GM21619 (cell line): ENCODE measurements around the gene CWH43.
"Not testable (repeated sequence)": the region's sequence is repeated elsewhere in the genome, so short reads cannot be mapped to it uniquely, and the experiment has no call there.

Source experiments
- ATAC-seq: cut with Tn5 transposase; IDR thresholded peaks from one replicate; pipeline ENCODE4 v1.9.1; 2021; ENCODE audit not compliant: unreplicated experiment

Gene CWH43

DNA sequence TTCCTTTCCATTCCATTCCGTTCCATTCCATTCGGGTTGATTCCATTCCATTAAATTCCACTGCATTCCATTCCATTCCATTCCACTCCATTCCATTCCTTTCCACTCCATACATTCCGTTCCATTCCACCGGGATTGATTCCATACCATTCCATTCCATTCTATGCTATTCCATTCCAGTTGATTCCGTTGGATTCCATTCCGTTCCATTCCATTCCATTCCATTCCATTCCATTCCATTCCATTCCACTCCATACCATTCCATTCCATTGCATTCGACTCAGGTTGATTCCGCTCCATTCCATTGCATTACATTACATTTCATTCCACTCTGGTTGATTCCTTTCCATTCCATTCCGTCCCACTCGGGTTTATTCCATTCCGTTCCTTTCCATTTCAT lies 110.1 kb downstream of the CWH43 start:
- not testable (repeated sequence) for ATAC-seq

DNA sequence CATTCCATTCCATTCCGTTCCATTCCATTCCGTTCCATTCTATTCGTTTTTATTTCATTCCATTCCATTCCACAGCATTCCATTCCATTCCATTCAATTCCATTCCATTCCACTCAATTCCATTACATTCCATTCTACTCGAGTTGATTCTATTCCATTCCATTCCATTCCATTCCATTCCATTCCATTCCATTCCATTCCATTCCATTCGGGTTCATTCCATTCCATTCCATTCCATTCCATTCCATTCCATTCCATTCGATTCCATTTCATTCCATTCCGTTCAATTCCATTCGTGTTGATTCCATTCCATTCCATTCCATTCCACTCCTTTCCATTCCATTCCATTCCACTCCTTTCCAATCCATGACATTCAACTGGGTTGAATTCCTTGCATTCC lies 110.6 kb downstream of the CWH43 start:
- ATAC-seq, result peak; percentile 30

DNA sequence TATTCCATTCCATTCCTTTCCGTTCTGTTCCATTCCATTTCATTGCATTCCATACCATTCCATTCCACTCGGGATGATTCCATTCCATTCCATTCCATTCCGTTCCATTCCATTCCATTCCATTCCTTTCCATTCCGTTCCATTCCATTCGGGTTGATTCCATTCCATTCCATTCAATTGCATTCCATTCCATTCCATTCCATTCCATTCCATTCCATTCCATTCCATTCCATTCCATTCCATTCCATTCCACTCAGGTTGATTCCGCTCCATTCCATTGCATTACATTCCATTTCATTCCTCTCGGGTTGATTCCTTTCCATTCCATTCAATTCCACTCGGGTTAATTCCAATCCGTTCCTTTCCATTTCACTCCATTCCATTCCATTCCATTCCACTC lies 111.0 kb downstream of the CWH43 start:
- ATAC-seq, result peak; percentile 33

DNA sequence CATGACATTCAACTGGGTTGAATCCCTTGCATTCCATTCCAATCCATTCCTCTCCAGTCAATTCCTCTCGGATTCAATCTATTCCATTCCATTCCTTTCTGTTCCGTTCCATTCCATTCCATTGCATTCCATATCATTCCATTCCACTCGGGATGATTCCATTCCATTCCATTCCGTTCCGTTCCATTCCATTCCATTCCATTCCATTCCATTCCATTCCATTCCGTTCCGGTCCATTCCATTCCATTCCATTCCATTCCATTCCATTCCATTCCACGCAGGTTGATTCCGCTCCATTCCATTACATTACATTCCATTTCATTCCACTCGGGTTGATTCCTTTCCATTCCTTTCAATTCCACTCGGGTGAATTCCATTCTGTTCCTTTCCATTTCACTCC lies 111.4 kb downstream of the CWH43 start:
- not testable (repeated sequence) for ATAC-seq

DNA sequence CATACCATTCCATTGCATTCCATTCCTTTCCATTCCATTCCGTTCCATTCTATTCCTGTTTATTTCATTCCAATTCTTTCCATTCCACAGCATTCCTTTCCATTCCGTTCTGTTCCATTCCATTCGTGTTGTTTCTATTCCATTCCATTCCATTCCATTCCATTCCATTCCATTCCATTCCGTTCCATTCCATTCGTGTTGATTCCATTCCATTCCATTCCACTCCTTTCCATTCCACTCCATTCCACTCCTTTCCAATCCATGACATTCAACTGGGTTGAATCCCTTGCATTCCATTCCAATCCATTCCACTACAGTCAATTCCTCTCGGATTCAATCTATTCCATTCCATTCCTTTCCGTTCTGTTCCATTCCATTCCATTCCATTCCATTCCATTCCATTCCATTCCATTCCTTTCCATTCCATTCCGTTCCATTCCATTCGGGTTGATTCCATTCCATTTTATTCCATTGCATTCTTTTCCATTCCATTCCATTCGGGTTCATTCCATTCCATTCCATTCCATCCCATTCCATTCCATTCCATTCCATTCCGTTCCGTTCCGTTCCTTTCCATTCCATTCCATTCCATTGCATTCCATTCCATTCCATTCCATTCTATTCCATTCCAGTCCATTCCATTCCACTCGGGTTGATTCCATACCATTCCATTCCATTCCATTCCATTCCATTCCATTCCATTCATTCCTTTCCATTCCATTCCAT lies 112.1 kb downstream of the CWH43 start:
- not testable (repeated sequence) for ATAC-seq

DNA sequence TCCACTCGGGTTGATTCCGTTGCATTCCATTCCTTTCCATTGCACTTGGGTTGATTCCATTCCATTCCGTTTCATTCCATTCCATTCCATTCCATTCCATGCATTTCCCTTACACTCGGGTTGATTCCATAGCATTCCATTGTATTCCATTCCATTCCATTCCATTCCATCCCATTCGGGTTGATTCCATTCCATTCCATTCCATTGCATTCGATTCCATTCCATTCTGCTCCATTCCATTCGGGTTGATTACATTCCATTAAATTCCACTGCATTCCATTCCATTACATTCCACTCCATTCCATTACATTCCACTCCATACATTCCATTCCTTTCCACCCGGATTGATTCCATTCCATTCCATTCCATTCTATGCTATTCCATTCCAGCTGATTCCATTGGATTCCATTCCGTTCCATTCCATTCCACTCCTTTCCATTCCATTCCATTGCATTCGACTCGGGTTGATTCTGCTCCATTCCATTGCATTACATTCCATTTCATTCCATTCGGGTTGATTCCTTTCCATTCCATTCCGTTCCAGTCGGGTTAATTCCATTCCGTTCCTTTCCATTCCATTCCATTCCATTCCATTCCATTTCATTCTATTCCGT lies 113.9 kb downstream of the CWH43 start:
- ATAC-seq, result not testable (repeated sequence)

DNA sequence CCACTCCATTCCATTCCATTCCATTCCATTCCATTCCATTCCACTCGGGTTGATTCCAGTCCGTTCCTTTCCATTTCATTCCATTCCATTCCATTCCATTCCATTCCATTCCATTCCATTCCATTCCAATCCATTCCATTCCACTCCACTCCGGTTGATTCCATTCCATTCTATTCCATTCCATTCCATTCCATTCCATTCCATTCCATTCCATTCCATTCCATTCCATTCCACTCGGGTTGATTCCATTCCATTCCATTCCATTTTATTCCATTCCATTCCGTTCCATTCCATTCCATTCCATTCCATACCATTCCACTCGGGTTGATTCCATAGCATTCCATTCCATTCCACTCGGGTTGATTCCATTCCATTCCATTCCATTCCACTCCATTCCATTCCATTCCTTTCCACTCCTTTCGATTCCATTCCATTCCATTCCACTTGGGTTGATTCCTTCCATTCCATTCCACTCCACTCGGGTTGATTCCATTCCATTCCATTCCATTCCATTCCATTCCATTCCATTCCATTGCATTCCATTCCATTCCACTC lies 116.3 kb downstream of the CWH43 start:
- peak; percentile 28 for ATAC-seq

DNA sequence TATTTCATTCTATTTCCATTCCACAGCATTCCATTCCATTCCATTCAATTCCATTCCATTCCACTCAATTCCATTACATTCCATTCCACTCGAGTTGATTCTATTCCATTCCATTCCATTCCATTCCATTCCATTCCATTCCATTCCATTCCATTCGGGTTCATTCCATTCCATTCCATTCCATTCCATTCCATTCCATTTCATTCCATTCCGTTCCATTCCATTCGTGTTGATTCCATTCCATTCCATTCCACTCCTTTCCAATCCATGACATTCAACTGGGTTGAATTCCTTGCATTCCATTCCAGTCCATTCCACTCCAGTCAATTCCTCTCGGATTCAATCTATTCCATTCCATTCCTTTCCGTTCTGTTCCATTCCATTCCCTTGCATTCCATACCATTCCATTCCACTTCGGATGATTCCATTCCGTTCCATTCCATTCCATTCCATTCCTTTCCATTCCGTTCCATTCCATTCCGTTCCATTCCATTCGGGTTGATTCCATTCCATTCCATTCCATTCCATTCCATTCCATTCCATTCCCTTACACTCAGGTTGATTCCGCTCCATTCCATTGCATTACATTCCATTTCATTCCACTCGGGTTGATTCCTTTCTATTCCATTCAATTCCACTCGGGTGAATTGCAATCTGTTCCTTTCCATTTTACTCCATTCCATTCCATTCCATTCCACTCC lies 117.5 kb downstream of the CWH43 start:
- ATAC-seq, result not testable (repeated sequence)

DNA sequence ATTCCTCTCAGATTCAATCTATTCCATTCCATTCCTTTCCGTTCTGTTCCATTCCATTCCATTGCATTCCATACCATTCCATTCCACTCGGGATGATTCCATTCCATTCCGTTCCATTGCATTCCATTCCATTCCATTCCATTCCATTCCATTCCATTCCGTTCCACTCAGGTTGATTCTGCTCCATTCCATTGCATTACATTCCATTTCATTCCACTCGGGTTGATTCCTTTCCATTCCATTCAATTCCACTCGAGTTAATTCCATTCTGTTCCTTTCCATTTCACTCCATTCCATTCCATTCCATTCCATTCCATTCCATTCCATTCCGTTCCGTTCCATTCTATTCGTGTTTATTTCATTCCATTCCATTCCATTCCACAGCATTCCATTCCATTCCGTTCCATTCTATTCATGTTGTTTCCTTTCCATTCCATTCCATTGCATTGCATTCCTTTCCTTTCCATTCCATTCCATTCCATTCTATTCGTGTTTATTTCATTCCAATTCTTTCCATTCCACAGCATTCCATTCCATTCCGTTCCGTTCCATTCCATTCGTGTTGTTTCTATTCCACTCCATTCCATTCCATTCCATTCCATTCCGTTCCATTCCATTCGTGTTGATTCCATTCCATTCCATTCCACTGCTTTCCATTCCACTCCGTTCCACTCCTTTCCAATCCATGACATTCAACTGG lies 118.3 kb downstream of the CWH43 start:
- ATAC-seq, result not testable (repeated sequence)

DNA sequence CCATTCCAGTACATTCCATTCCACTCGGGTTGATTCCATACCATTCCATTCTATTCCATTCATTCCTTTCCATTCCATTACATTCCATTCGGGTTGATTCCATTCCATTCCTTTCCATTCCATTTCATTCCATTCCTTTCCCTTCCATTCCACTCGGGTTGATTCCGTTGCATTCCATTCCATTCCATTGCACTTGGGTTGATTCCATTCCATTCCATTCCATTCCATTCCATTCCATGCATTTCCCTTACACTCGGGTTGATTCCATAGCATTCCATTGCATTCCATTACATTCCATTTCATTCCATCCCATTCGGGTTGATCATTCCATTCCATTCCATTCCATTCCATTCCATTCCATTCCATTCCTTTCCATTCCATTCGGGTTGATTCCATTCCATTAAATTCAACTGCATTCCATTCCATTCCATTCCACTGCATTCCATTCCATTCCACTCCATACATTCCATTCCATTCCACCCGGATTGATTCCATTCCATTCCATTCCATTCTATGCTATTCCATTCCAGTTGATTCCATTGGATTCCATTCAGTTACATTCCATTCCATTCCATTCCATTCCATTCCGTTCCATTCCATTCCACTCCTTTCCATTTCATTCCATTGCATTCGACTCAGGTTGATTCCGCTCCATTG lies 119.3 kb downstream of the CWH43 start:
- not testable (repeated sequence) for ATAC-seq

DNA sequence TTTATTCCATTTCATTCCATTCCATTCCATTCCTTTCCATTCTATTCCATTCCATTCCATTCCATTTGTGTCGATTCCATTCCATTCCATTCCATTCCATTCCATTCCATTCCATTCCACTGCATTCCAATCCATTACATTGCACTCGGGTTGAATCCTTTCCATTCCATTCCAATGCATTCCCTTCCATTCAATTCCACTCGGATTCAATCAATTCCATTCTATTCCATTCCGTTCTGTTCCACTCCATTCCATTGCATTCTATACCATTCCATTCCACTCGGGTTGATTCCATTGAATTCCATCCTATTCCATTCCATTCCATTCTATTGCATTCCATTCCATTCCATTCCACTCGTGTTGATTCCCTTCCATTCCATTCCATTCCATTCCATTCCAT lies 121.2 kb downstream of the CWH43 start:
- ATAC-seq, result not testable (repeated sequence)

DNA sequence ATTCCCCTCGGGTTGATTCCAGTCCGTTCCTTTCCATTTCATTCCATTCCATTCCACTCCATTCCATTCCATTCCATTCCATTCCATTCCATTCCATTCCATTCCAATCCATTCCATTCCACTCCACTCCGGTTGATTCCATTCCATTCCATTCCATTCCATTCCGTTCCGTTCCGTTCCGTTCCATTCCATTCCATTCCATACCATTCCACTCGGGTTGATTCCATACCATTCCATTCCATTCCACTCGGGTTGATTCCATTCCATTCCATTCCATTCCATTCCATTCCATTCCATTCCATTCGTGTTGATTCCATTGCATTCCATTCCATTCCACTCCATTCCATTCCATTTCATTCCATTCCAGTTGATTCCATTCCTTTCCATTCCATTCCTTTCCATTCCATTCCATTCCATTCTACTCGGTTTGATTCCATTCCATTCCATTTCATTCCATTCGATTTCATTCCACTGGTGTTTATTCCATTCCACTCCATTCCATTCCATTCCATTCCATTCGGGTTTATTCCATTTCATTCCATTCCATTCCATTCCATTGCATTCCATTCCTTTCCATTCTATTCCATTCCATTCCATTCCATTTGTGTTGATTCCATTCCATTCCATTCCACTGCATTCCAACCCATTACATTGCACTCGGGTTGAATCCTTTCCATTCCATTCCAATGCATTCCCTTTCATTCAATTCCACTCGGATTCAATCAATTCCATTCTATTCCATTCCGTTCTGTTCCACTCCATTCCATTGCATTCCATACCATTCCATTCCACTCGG lies 122.3 kb downstream of the CWH43 start:
- peak; percentile 35 for ATAC-seq

DNA sequence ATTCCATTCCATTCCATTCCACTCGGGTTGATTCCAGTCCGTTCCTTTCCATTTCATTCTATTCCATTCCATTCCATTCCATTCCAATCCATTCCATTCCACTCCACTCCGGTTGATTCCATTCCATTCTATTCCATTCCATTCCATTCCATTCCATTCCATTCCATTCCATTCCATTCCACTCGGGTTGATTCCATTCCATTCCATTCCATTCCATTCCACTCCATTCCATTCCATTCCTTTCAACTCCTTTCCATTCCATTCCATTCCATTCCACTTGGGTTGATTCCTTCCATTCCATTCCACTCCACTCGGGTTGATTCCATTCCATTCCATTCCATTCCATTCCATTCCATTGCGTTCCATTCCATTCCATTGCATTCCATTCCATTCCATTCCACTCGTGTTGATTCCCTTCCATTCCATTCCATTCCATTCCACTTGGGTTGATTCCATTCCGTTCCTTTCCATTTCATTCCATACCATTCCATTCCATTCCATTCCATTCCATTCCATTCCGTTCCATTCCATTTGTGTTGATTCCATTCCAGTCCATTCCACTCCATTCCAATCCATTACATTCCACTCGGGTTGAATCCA lies 123.6 kb downstream of the CWH43 start:
- peak; percentile 33 for ATAC-seq

DNA sequence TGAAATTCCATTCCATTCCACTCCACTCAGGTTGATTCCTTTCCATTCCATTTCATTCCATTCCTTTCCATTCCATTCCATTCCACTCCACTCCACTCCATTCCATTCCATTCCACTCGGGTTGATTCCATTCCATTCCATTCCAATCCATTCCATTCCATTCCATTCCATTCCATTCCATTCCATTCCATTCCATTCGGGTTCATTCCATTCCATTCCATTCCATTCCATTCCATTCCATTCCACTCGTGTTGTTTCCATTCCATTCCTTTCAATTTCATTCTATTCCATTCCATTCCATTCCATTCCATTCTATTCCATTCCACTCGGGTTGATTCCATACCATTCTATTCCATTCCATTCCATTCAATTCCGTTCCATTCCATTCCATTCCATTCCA lies 124.5 kb downstream of the CWH43 start:
- ATAC-seq, result peak; percentile 43
